ENCODE measurements around the gene ROBO2. TPM values are rescaled to one million over a fixed set of nuclear protein-coding genes. Genes with fewer than 3 reads are reported as not detected.

Gene ROBO2
- polyA plus RNA-seq, 10 donors: 3.3 to 21.8 (median 5.6) TPM

GRCh38 chr3:77096966-77097890 lies 57.3 kb downstream of the ROBO2 start:
- DNase-seq: no peak

- DNase-seq: no peak
These were observed 63.3 kb downstream of the ROBO2 start for GRCh38 chr3:77102951-77103769.

- no peak for DNase-seq
These were observed 82.8 kb downstream of the ROBO2 start for GRCh38 chr3:77122652-77123051.

- no peak for DNase-seq
These were observed 86.1 kb downstream of the ROBO2 start for GRCh38 chr3:77125966-77126365.

GRCh38 chr3:77134769-77135168 lies 94.9 kb downstream of the ROBO2 start:
- DNase-seq: no peak

- DNase-seq: no peak
These were observed 97.7 kb downstream of the ROBO2 start for GRCh38 chr3:77137559-77137958.

GRCh38 chr3:77139624-77140023 lies 99.7 kb downstream of the ROBO2 start:
- DNase-seq: no peak

GRCh38 chr3:77141423-77141822 lies 101.5 kb downstream of the ROBO2 start:
- no peak for DNase-seq

GRCh38 chr3:77142578-77142977 lies 102.7 kb downstream of the ROBO2 start:
- no peak for DNase-seq

GRCh38 chr3:77146004-77146403 lies 106.1 kb downstream of the ROBO2 start:
- no peak for DNase-seq

GRCh38 chr3:77147836-77148578 lies 108.1 kb downstream of the ROBO2 start:
- DNase-seq: no peak

- no peak for DNase-seq
These were observed 109.5 kb downstream of the ROBO2 start for GRCh38 chr3:77149382-77149781.

- DNase-seq: no peak
These were observed 110.1 kb downstream of the ROBO2 start for GRCh38 chr3:77150028-77150427.

- no peak for DNase-seq
These were observed 110.9 kb downstream of the ROBO2 start for GRCh38 chr3:77150759-77151158.

- no peak for DNase-seq
These were observed 119.1 kb downstream of the ROBO2 start for GRCh38 chr3:77158730-77159581.

- no peak for DNase-seq
These were observed 121.1 kb downstream of the ROBO2 start for GRCh38 chr3:77160931-77161497.

GRCh38 chr3:77169823-77170222 lies 129.9 kb downstream of the ROBO2 start:
- no peak for DNase-seq

GRCh38 chr3:77171026-77171425 lies 131.1 kb downstream of the ROBO2 start:
- no peak for DNase-seq

GRCh38 chr3:77179762-77180161 lies 139.9 kb downstream of the ROBO2 start:
- no peak for DNase-seq

GRCh38 chr3:77182341-77182740 lies 142.4 kb downstream of the ROBO2 start:
- no peak for DNase-seq

- DNase-seq: no peak
These were observed 146.4 kb downstream of the ROBO2 start for GRCh38 chr3:77186319-77186718.
